HEK293T (cell line): ENCODE results near the gene CNPY3.

ENCODE experiments used
- ELF4 ChIP-seq: fragments of 450-650 bp; IDR thresholded peaks from 2 replicates; pipeline ENCODE4 v1.6.1; 2017; ENCODE audit warnings: antibody characterized with exemption
- FOXK2 ChIP-seq: fragments of 450-650 bp; IDR thresholded peaks from 2 replicates; pipeline ENCODE4 v1.6.1; 2016; ENCODE audit warnings: mild to moderate bottlenecking
- FOXM1 ChIP-seq: fragments of 450-650 bp; IDR thresholded peaks from 2 replicates; pipeline ENCODE4 v1.6.1; 2017; ENCODE audit warnings: mild to moderate bottlenecking, borderline replicate concordance
- HDGF ChIP-seq: fragments of 450-650 bp; IDR thresholded peaks from 2 replicates; pipeline ENCODE4 v1.6.1; 2017; ENCODE audit warnings: antibody characterized with exemption, borderline replicate concordance
- PKNOX1 ChIP-seq: fragments of 450-650 bp; IDR thresholded peaks from 2 replicates; pipeline ENCODE4 v1.6.1; 2016
- SP1 ChIP-seq: fragments of 450-650 bp; IDR thresholded peaks from 2 replicates; pipeline ENCODE4 v1.6.1; 2017
- SUZ12 ChIP-seq: fragments of 450-650 bp; IDR thresholded peaks from 2 replicates; pipeline ENCODE4 v1.6.1; 2016; ENCODE audit warnings: mild to moderate bottlenecking
- ZNF384 ChIP-seq: fragments of 450-650 bp; IDR thresholded peaks from 2 replicates; pipeline ENCODE4 v1.6.1; 2016

DNA sequence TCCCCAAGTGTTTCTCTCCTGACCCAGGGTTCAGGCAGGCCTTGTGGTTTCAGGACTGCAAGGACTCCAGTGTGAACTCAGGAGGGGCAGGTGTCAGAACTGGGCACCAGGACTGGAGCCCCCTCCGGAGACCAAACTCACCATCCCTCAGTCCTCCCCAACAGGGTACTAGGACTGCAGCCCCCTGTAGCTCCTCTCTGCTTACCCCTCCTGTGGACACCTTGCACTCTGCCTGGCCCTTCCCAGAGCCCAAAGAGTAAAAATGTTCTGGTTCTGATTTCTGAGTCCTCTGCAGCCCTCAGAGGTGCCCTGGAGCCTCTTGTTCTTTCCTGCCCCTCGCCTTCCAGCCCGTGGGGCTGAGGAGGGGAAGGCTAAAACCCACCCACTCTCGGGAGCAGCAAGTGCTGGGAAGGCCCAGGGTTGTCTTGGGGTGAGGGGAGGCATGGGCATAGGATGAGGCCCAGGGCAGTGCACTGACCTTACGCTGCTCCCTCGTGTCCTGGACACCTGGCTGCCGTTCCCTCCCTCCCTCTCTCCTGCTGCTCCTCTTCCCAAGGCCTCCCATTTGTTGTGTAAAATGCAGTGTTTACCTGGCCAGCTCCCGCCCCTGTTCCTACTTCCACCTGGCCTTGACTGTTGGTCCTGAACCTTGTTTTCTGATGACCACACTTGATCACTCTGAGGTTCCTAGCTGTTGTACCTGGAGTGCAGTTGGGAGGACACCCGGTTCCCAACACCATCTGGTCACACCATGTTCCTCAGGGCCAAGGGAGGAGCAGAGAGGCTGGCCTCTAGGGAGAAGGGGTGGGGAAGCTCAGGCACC is 9.9 kb downstream of the CNPY3 start:
- no peak for TF ChIP-seq SUZ12
- no peak for TF ChIP-seq FOXM1
- TF ChIP-seq HDGF, result no peak
- TF ChIP-seq SP1, result no peak
- TF ChIP-seq ELF4, result no peak
- no peak for TF ChIP-seq ZNF384
- TF ChIP-seq PKNOX1, result no peak
- no peak for TF ChIP-seq FOXK2
